Fibroblast of the aortic adventitia (primary cell): ENCODE data around the gene SOBP. TPM values are rescaled to one million over a fixed set of nuclear protein-coding genes. Genes with fewer than 3 reads are reported as not detected.

ENCODE experiments used
- DNase-seq: peaks from one replicate; pipeline ENCODE4 v3.0.0-alpha.2; 2010; ENCODE audit warnings: low read depth
- H3K4me3 ChIP-seq: 2 replicates; pipeline ENCODE4 v1.5.1; 2011; ENCODE audit warnings: low read depth, mild to moderate bottlenecking, control low read depth, low read length, moderate library complexity
- CTCF ChIP-seq: IDR thresholded peaks from 2 replicates; pipeline ENCODE4 v1.5.1; 2011; ENCODE audit warnings: mild to moderate bottlenecking, low read length, control low read depth, inconsistent platforms; ENCODE audit not compliant: insufficient read depth
- total RNA-seq: library from RNA; depleted of rRNA; stranded (reverse); fragments of >200 nt; gene quantifications from 2 replicates; pipeline ENCODE4 v1.2.3, GENCODE V29; 2012; ENCODE audit warnings: low replicate concordance

The SOBP gene
- total RNA-seq, 1 donor = 7.9 TPM

- TF ChIP-seq CTCF = no peak
- peak overlapping the region; percentile 83 for H3K4me3 ChIP-seq
- DNase-seq = peak; percentile 33
These were observed 862 bp upstream of the SOBP start for GRCh38 chr6:107488875-107489635.

- TF ChIP-seq CTCF = no peak
- peak overlapping the region; percentile 83 for H3K4me3 ChIP-seq
- no peak for DNase-seq
These were observed 735 bp downstream of the SOBP start for GRCh38 chr6:107490566-107491137.

GRCh38 chr6:107491138-107491609 is 1.3 kb downstream of the SOBP start:
- no peak for TF ChIP-seq CTCF
- peak overlapping the region; percentile 83 for H3K4me3 ChIP-seq

GRCh38 chr6:107491760-107492660 is 2.1 kb downstream of the SOBP start:
- TF ChIP-seq CTCF = no peak
- H3K4me3 ChIP-seq = peak overlapping the region; percentile 83
- DNase-seq = peak; percentile 50

More at GRCh38 chr6:107491138-107491609, 1.3 kb downstream of the SOBP start:
- DNase-seq = peak; percentile 59

GRCh38 chr6:107493158-107494057 is 3.5 kb downstream of the SOBP start:
- TF ChIP-seq CTCF = no peak
- peak; percentile 61 for DNase-seq
- peak overlapping the region; percentile 83 for H3K4me3 ChIP-seq
